MM.1S (cell line): Measurements from ENCODE around the gene AGBL1.

ENCODE experiments used
- DNase-seq: peaks from one replicate; pipeline ENCODE4 v3.0.0-alpha.2; 2015
- H2AFZ ChIP-seq: fragments of 300-600 bp; sonication (generic); 2 replicates; pipeline ENCODE4 v1.6.0; 2016; ENCODE audit warnings: antibody characterized with exemption, low read length
- H3F3A ChIP-seq: fragments of 300-600 bp; sonication (generic); 2 replicates; pipeline ENCODE4 v1.6.1; 2016; ENCODE audit warnings: mild to moderate bottlenecking, antibody characterized with exemption, low read length, moderate library complexity, mixed read lengths; ENCODE audit not compliant: insufficient read depth
- H3K27ac ChIP-seq: fragments of 300-600 bp; sonication (generic); 2 replicates; pipeline ENCODE4 v1.5.1; 2016; ENCODE audit warnings: mild to moderate bottlenecking, low read length
- H3K27me3 ChIP-seq: fragments of 300-600 bp; sonication (generic); replicated peaks from 2 replicates; pipeline ENCODE4 v1.6.0; 2016; ENCODE audit warnings: low read length; ENCODE audit not compliant: insufficient read depth
- H3K36me3 ChIP-seq: fragments of 300-600 bp; sonication (generic); replicated peaks from 2 replicates; pipeline ENCODE4 v1.6.1; 2016; ENCODE audit warnings: mild to moderate bottlenecking, low read length, mixed read lengths; ENCODE audit not compliant: insufficient read depth
- H3K4me1 ChIP-seq: fragments of 300-600 bp; sonication (generic); 2 replicates; pipeline ENCODE4 v1.6.1; 2016; ENCODE audit warnings: low read length, mixed read lengths
- H3K4me2 ChIP-seq: fragments of 300-600 bp; sonication (generic); 2 replicates; pipeline ENCODE4 v1.6.0; 2016; ENCODE audit warnings: low read depth, low read length
- H3K4me3 ChIP-seq: fragments of 300-600 bp; sonication (generic); 2 replicates; pipeline ENCODE4 v1.5.1; 2016; ENCODE audit warnings: low read length, mixed read lengths
- H3K79me2 ChIP-seq: fragments of 300-600 bp; sonication (generic); 2 replicates; pipeline ENCODE4 v1.6.1; 2016; ENCODE audit warnings: mixed run types, low read length, mixed read lengths
- H3K9ac ChIP-seq: fragments of 300-600 bp; sonication (generic); 2 replicates; pipeline ENCODE4 v1.6.1; 2016; ENCODE audit warnings: low read length, mixed read lengths
- H3K9me2 ChIP-seq: fragments of 300-600 bp; sonication (generic); replicated peaks from 2 replicates; pipeline ENCODE4 v1.6.1; 2016; ENCODE audit warnings: mild to moderate bottlenecking, low read length, mixed read lengths; ENCODE audit not compliant: insufficient read depth
- H3K9me3 ChIP-seq: fragments of 300-600 bp; sonication (generic); replicated peaks from 2 replicates; pipeline ENCODE4 v1.6.1; 2016; ENCODE audit warnings: mild to moderate bottlenecking, low read length, mixed read lengths; ENCODE audit not compliant: insufficient read depth
- H4K20me1 ChIP-seq: fragments of 300-600 bp; sonication (generic); 2 replicates; pipeline ENCODE4 v1.6.1; 2016; ENCODE audit warnings: mild to moderate bottlenecking, low read length, moderate library complexity, mixed read lengths; ENCODE audit not compliant: insufficient read depth
- EZH2 ChIP-seq: fragments of 300-600 bp; sonication (generic); optimal IDR thresholded peaks from 2 replicates; pipeline ENCODE3; 2017; ENCODE audit warnings: low read depth, mild to moderate bottlenecking, antibody characterized with exemption, low read length, mixed read lengths
- EZH2phosphoT487 ChIP-seq: fragments of 300-600 bp; sonication (generic); IDR thresholded peaks from 2 replicates; pipeline ENCODE4 v1.6.1; 2018; ENCODE audit warnings: antibody characterized with exemption, low read length
- TF ChIP-seq, protein P1 (sequence below): fragments of 300-600 bp; sonication (generic); IDR thresholded peaks from 2 replicates; pipeline ENCODE4 v1.5.1; 2016; ENCODE audit warnings: antibody characterized with exemption, low read length, mixed read lengths

Gene AGBL1

DNA sequence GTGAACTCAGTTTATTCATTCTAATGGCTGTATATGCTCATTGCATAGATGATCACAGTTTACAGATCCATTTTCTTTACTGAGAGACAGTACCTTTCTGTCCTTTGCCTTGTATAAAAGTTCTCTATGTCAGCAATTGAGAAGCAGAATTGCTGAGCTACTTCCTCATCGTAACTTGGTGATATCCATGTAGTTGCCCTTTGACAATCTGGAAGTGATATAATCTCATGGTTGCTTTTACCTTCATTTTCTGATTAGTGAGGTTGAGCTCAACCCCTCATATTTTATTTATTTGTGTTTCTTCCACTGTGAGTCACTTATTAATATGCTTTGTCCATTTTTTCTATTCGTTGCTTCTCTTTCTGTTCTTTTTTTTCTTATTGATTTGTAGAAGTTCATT lies 696.5 kb downstream of the AGBL1 start:
- H3K79me2 ChIP-seq, result no peaks in the 10 kb centered on the region
- H4K20me1 ChIP-seq, result no peaks in the 10 kb centered on the region
- TF ChIP-seq, protein P1, sequence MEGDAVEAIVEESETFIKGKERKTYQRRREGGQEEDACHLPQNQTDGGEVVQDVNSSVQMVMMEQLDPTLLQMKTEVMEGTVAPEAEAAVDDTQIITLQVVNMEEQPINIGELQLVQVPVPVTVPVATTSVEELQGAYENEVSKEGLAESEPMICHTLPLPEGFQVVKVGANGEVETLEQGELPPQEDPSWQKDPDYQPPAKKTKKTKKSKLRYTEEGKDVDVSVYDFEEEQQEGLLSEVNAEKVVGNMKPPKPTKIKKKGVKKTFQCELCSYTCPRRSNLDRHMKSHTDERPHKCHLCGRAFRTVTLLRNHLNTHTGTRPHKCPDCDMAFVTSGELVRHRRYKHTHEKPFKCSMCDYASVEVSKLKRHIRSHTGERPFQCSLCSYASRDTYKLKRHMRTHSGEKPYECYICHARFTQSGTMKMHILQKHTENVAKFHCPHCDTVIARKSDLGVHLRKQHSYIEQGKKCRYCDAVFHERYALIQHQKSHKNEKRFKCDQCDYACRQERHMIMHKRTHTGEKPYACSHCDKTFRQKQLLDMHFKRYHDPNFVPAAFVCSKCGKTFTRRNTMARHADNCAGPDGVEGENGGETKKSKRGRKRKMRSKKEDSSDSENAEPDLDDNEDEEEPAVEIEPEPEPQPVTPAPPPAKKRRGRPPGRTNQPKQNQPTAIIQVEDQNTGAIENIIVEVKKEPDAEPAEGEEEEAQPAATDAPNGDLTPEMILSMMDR, result no peak
- TF ChIP-seq EZH2phosphoT487 (no peak), EZH2 (no peak)
- no peak overlapping the region for H3K4me3 ChIP-seq
- H3F3A ChIP-seq, result no peaks in the 10 kb centered on the region
- no peak for DNase-seq
- H3K4me2 ChIP-seq, result no peak overlapping the region
- no peaks in the 10 kb centered on the region for H3K27me3 ChIP-seq
- no peak overlapping the region for H3K27ac ChIP-seq
- H3K9ac ChIP-seq, result no peak overlapping the region
- H3K4me1 ChIP-seq, result no peaks in the 10 kb centered on the region
- H3K9me2 ChIP-seq, result no peaks in the 10 kb centered on the region
- H3K36me3 ChIP-seq, result no peaks in the 10 kb centered on the region
- H2AFZ ChIP-seq, result no peak overlapping the region
- no peaks in the 10 kb centered on the region for H3K9me3 ChIP-seq

DNA sequence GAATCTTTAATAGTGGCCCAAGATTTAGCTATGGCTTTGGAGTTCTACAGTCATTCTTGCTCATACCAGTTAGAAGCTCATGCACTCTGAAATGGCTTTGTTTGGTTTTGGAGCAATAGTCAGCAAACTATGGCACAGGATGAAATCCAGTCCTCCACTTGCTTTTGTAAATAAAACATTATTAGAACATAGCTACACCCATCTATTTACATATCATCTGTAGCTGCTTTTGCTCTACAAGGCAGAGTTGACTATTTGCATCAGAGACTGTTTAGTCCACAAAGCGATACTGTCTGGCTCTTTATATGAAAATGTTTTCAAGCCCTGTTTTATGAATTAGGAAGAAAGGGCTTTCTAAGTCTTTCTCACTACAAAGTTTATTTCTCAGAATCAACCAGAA lies 716.9 kb downstream of the AGBL1 start:
- H3K27me3 ChIP-seq, result no peaks in the 10 kb centered on the region
- H4K20me1 ChIP-seq, result no peaks in the 10 kb centered on the region
- H3K4me2 ChIP-seq, result no peak overlapping the region
- H3K79me2 ChIP-seq, result no peaks in the 10 kb centered on the region
- H2AFZ ChIP-seq, result no peak overlapping the region
- no peak overlapping the region for H3K9ac ChIP-seq
- TF ChIP-seq, protein P1, result no peak
- TF ChIP-seq EZH2 (no peak), EZH2phosphoT487 (no peak)
- no peaks in the 10 kb centered on the region for H3K9me2 ChIP-seq
- H3K27ac ChIP-seq, result no peak overlapping the region
- no peaks in the 10 kb centered on the region for H3F3A ChIP-seq
- H3K4me3 ChIP-seq, result no peak overlapping the region
- no peak for DNase-seq
- H3K4me1 ChIP-seq, result no peaks in the 10 kb centered on the region
- no peaks in the 10 kb centered on the region for H3K36me3 ChIP-seq
- no peaks in the 10 kb centered on the region for H3K9me3 ChIP-seq

DNA sequence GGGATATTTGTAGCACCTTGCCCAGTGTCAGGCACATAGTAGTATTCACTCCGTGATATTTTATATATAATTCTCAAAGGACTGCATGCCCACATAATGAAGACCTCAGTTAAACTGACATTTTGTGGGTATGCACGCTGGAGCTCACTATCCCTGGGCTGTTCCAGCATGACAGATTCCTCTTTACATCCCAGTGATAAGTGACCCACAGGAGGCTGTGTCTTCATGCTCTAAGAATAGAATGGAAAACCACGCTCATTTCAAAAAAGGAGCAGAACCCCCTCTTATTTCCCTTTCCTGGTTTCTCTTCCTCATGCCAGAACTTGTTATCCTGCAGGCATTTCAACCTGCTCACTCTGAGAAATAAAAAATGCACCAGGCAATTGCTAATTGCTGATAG lies 717.5 kb downstream of the AGBL1 start:
- Histone ChIP-seq H2AFZ (no peak overlapping the region), H3K27ac (no peak overlapping the region)
- DNase-seq, result no peak

More for the DNA sequence above, 717.5 kb downstream of the AGBL1 start:
- no peaks in the 10 kb centered on the region for H3K36me3 ChIP-seq
- H3K9me2 ChIP-seq, result no peaks in the 10 kb centered on the region
- TF ChIP-seq, protein P1, result no peak
- TF ChIP-seq EZH2phosphoT487 (no peak), EZH2 (no peak)
- H3F3A ChIP-seq, result no peaks in the 10 kb centered on the region
- H3K4me1 ChIP-seq, result no peaks in the 10 kb centered on the region
- H3K9me3 ChIP-seq, result no peaks in the 10 kb centered on the region
- no peak overlapping the region for H3K4me2 ChIP-seq
- no peaks in the 10 kb centered on the region for H3K27me3 ChIP-seq
- no peaks in the 10 kb centered on the region for H4K20me1 ChIP-seq
- H3K79me2 ChIP-seq, result no peaks in the 10 kb centered on the region
- no peak overlapping the region for H3K9ac ChIP-seq
- H3K4me3 ChIP-seq, result no peak overlapping the region
